Chondrocyte (in vitro differentiated cells): Measurements from ENCODE around the gene CGB8. TPM values are rescaled to one million over a fixed set of nuclear protein-coding genes. Genes with fewer than 3 reads are reported as not detected.

Experiments
- DNase-seq: peaks from one replicate; pipeline ENCODE4 v3.0.0; 2021; ENCODE audit warnings: mixed read lengths, low spot score
- H3K27ac Mint-ChIP-seq: one replicate; pipeline ENCODE4 v1.8.0; 2021; ENCODE audit warnings: mild to moderate bottlenecking, moderate library complexity, mixed read lengths; ENCODE audit not compliant: unreplicated experiment
- H3K27me3 Mint-ChIP-seq: 2 replicates; pipeline ENCODE4 v1.8.0; 2021; ENCODE audit warnings: low read depth, mixed read lengths
- H3K36me3 Mint-ChIP-seq: 2 replicates; pipeline ENCODE4 v1.8.0; 2021; ENCODE audit warnings: low read depth, mixed read lengths
- H3K4me1 Mint-ChIP-seq: 2 replicates; pipeline ENCODE4 v1.8.0; 2021; ENCODE audit warnings: low read depth, mild to moderate bottlenecking, mixed read lengths
- H3K4me3 Mint-ChIP-seq: one replicate; pipeline ENCODE4 v1.8.0; 2021; ENCODE audit warnings: mild to moderate bottlenecking, moderate library complexity, mixed read lengths; ENCODE audit not compliant: unreplicated experiment
- H3K9me3 Mint-ChIP-seq: 2 replicates; pipeline ENCODE4 v1.8.0; 2021; ENCODE audit warnings: low read depth, mixed read lengths
- CTCF ChIP-seq: fragments of 200-600 bp; sonication (generic); IDR thresholded peaks from 2 replicates; pipeline ENCODE4 v1.5.0; 2021; ENCODE audit warnings: antibody characterized with exemption, mild to moderate bottlenecking, moderate library complexity
- microRNA-seq: library from miRNA; unstranded; fragments of <30 nt; microRNA quantifications from one replicate; pipeline ENCODE4 v1.2.0, GENCODE V29; 2020; ENCODE audit warnings: borderline number of aligned reads
- total RNA-seq: library from RNA; stranded (reverse); gene quantifications from 3 replicates; pipeline ENCODE4 v1.2.1, GENCODE V29; 2021

Gene CGB8
- total RNA-seq, 1 donor from 2014 or later, result 2.4 TPM

GRCh38 chr19:49004133-49004532 lies 44.8 kb downstream of the CGB8 start:
- no peak for TF ChIP-seq CTCF

GRCh38 chr19:48999481-49000325 lies 49.2 kb downstream of the CGB8 start:
- peak; percentile 83 for TF ChIP-seq CTCF
- Mint-ChIP-seq H3K4me1 (peaks cover 15% of the 10 kb centered on the region), H3K27ac (no peak overlapping the region), H3K4me3 (no peak overlapping the region), H3K36me3 (peaks cover 8% of the 10 kb centered on the region), H3K27me3 (no peaks in the 10 kb centered on the region), H3K9me3 (no peaks in the 10 kb centered on the region)
- DNase-seq, result no peak

More at GRCh38 chr19:49004133-49004532, 44.8 kb downstream of the CGB8 start:
- DNase-seq, result no peak
- H3K27me3 Mint-ChIP-seq, result no peaks in the 10 kb centered on the region
- no peaks in the 10 kb centered on the region for H3K9me3 Mint-ChIP-seq
- H3K36me3 Mint-ChIP-seq, result peaks cover 15% of the 10 kb centered on the region
- H3K4me1 Mint-ChIP-seq, result peaks cover 6% of the 10 kb centered on the region
- H3K27ac Mint-ChIP-seq, result no peak overlapping the region
- H3K4me3 Mint-ChIP-seq, result no peak overlapping the region

GRCh38 chr19:48997972-48998371 lies 50.9 kb downstream of the CGB8 start:
- DNase-seq, result no peak
- peaks cover 4% of the 10 kb centered on the region for H3K36me3 Mint-ChIP-seq
- H3K9me3 Mint-ChIP-seq, result no peaks in the 10 kb centered on the region
- H3K27ac Mint-ChIP-seq, result no peak overlapping the region
- peaks cover 26% of the 10 kb centered on the region for H3K4me1 Mint-ChIP-seq
- no peaks in the 10 kb centered on the region for H3K27me3 Mint-ChIP-seq
- H3K4me3 Mint-ChIP-seq, result no peak overlapping the region
- TF ChIP-seq CTCF, result peak; percentile 73

Small RNA genes lying within 50 kb of the gene (microRNA-seq; reads per million reads assigned to microRNA genes)
- not detected for gene MIR6798

Other genes with a start within 250 kb of the CGB8 start
- 30.9 to 42.2 TPM (median 41.4 TPM) in 3 replicates for gene BCAT2, start 238.1 kb downstream of the CGB8 start, total RNA-seq
- 11.4 to 13.6 TPM (median 13.5 TPM) in 3 replicates for gene HSD17B14, start 212.6 kb downstream of the CGB8 start, total RNA-seq
- 16.8 to 34.3 TPM (median 19.6 TPM) in 3 replicates for gene PLEKHA4, start 180.5 kb downstream of the CGB8 start, total RNA-seq
- gene PPP1R15A, start 176.7 kb downstream of the CGB8 start, total RNA-seq, result 42.1 to 106 TPM (median 104 TPM) in 3 replicates
- not detected in 3 replicates for gene TULP2, start 150.4 kb downstream of the CGB8 start, total RNA-seq
- 209 to 277 TPM (median 215 TPM) in 3 replicates for gene NUCB1, start 148.8 kb downstream of the CGB8 start, total RNA-seq
- not detected in 3 replicates for gene DHDH, start 115.4 kb downstream of the CGB8 start, total RNA-seq
- 161 to 167 TPM (median 165 TPM) in 3 replicates for gene BAX, start 94.2 kb downstream of the CGB8 start, total RNA-seq
- gene FTL, start 83.8 kb downstream of the CGB8 start, total RNA-seq, result 1,722 to 4,533 TPM (median 1,892 TPM) in 3 replicates
- 43.4 to 51.1 TPM (median 49.1 TPM) in 3 replicates for gene GYS1, start 55.8 kb downstream of the CGB8 start, total RNA-seq
- gene RUVBL2, start 55.2 kb downstream of the CGB8 start, total RNA-seq, result 45.3 to 72.5 TPM (median 47.7 TPM) in 3 replicates
- not detected in 3 replicates for gene LHB, start 32.0 kb downstream of the CGB8 start, total RNA-seq
- not detected in 3 replicates for gene CGB3, start 24.8 kb downstream of the CGB8 start, total RNA-seq
- gene CGB2, start 17.2 kb downstream of the CGB8 start, total RNA-seq, result 0.56 TPM in 1 of 3 replicates, not detected in the others
- 0.92 TPM in 1 of 3 replicates, not detected in the others for gene CGB1, start 12.2 kb downstream of the CGB8 start, total RNA-seq
- 1.6 TPM in 1 of 3 replicates, not detected in the others for gene CGB5, start 5.3 kb downstream of the CGB8 start, total RNA-seq
- 0.52 to 0.85 TPM in 2 of 3 replicates, not detected in the other for gene CGB7, start 8.6 kb upstream of the CGB8 start, total RNA-seq
- 1.1 to 1.6 TPM in 2 of 3 replicates, not detected in the other for gene NTF4, start 15.7 kb upstream of the CGB8 start, total RNA-seq
- 0.12 TPM in 1 of 3 replicates, not detected in the others for gene KCNA7, start 23.6 kb upstream of the CGB8 start, total RNA-seq
- 151 to 218 TPM (median 163 TPM) in 3 replicates for gene SNRNP70, start 36.3 kb upstream of the CGB8 start, total RNA-seq
- 12.7 to 14.3 TPM (median 13.9 TPM) in 3 replicates for gene LIN7B, start 65.3 kb upstream of the CGB8 start, total RNA-seq
- gene C19orf73, start 70.0 kb upstream of the CGB8 start, total RNA-seq, result 1.1 to 1.7 TPM (median 1.6 TPM) in 3 replicates
- 12.7 to 14.4 TPM (median 13.9 TPM) in 3 replicates for gene PPFIA3, start 70.4 kb upstream of the CGB8 start, total RNA-seq
- gene HRC, start 106.3 kb upstream of the CGB8 start, total RNA-seq, result not detected in 3 replicates
- gene TRPM4, start 108.7 kb upstream of the CGB8 start, total RNA-seq, result 42.2 to 53.4 TPM (median 50.2 TPM) in 3 replicates